Activated CD4-positive, alpha-beta T cell treated with anti-CD3 and anti-CD28 coated beads, Interleukin-2, amount 10 ng/mL, durations not matched to agents 24 days and 14 days (primary cell): ENCODE measurements around the gene CHST13. TPM values are rescaled to one million over a fixed set of nuclear protein-coding genes. Genes with fewer than 3 reads are reported as not detected.

Experiments
- DNase-seq: peaks from one replicate; pipeline ENCODE4 v3.0.0; 2022
- H3K27ac Mint-ChIP-seq: one replicate; pipeline ENCODE4 v1.8.0; 2022; ENCODE audit warnings: mild to moderate bottlenecking, mixed read lengths
- H3K27me3 Mint-ChIP-seq: one replicate; pipeline ENCODE4 v1.8.0; 2022; ENCODE audit warnings: mixed read lengths
- H3K36me3 Mint-ChIP-seq: one replicate; pipeline ENCODE4 v1.8.0; 2022; ENCODE audit warnings: low read depth, mild to moderate bottlenecking, mixed read lengths
- H3K4me1 Mint-ChIP-seq: one replicate; pipeline ENCODE4 v1.8.0; 2021; ENCODE audit warnings: mixed read lengths
- H3K4me3 Mint-ChIP-seq: one replicate; pipeline ENCODE4 v1.8.0; 2022; ENCODE audit warnings: mild to moderate bottlenecking, moderate library complexity, mixed read lengths
- H3K9me3 Mint-ChIP-seq: one replicate; pipeline ENCODE4 v1.8.0; 2021; ENCODE audit warnings: mixed read lengths
- intact Hi-C: fragments of 100-400 bp; cut with micrococcal nuclease; formaldehyde crosslinking; loops from one replicate; pipeline ENCODE4 v1.15.1; 2023
- total RNA-seq: library from RNA; stranded (reverse); gene quantifications from 2 replicates; pipeline ENCODE4 v1.2.3, GENCODE V29; 2022

The CHST13 gene
- not detected in 2 replicates for total RNA-seq

GRCh38 chr3:126523745-126524428 is at the start of gene CHST13:
CHST13 (plus strand) TSS chr3:126524155; CDS start chr3:126524333, 178 bp downstream.
- Mint-ChIP-seq H3K4me1 (no peaks in the 10 kb centered on the region), H3K27ac (no peak within 1 kb of the TSS), H3K9me3 (no peaks in the 10 kb centered on the region), H3K4me3 (no peak within 1 kb of the TSS), H3K27me3 (peaks cover 15% of the 10 kb centered on the region), H3K36me3 (no peaks in the 10 kb centered on the region)
- no peak for DNase-seq
- intact Hi-C loops, result loop anchor here (2.0 kb wide), 1 partner anchor 931 kb away; no protein-coding TSS in a partner anchor

DNA sequence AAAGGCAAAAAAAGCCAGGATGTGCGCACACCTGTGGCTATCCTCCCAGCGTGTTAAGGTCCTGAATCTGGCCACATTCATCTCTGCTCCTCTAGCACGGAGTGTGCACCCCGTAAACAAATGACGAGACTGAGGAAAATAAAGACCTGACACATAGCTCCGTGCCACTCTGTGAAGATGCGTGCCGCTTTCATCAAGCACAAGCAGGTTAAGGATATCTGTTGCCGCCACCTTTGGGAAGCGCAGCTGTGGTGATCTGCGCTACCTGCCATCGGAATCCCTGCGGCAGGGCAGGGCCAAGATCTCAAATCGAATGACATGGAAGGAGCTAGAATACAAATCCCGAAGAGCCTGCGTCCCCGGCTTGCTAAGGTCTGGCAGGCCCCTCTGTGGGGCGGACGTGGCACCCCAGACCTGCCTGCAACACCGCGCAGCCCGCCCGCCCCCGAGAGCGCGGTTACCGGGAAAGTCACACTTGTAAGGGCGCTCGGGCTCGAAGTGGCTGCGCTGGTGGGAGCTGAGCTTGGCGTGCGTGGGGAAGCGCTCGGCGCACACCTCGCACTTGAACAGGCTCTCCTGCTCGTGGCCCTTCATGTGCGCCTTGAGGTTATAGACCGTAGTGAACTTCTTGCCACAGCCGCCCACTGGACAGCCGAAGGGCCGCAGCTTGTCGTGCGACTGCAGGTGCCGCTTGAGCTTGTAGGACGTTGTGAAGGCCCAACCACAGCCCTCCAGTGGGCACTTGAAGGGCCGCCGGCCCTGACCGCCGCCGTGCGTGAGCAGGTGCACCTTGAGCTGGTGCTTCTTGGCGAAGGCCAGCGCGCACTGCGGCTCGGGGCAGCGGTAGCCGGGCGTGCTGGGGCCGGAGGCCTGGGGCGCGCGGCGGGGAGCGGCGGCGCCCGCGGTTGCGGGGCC is 49.2 kb upstream of the CHST13 start:
- peak overlapping the region; percentile 93 for H3K27ac Mint-ChIP-seq
- no peaks in the 10 kb centered on the region for H3K9me3 Mint-ChIP-seq
- H3K4me3 Mint-ChIP-seq, result peak overlapping the region; percentile 95
- intact Hi-C loops, result loop anchor here (1.0 to 10.0 kb wide), 8 partner anchors 117 to 1640 kb away; partner anchors contain the start of genes KLF15, OSBPL11, PLXNA1 and SEC61A1
- H3K4me1 Mint-ChIP-seq, result peaks cover 30% of the 10 kb centered on the region
- DNase-seq, result peak; percentile 80
- peaks cover 35% of the 10 kb centered on the region for H3K36me3 Mint-ChIP-seq
- H3K27me3 Mint-ChIP-seq, result peaks cover 3% of the 10 kb centered on the region

GRCh38 chr3:126475413-126476114 is 48.4 kb upstream of the CHST13 start, which contains the start of gene ZXDC:
ZXDC (minus strand) TSS chr3:126475891; CDS start chr3:126475865, 26 bp downstream.
- peak; percentile 97 for DNase-seq
- peak within 1 kb of the TSS; percentile 93 for H3K27ac Mint-ChIP-seq
- intact Hi-C loops, result loop anchor here (1.0 to 10.0 kb wide), 8 partner anchors 118 to 1639 kb away; partner anchors contain the start of genes KLF15, OSBPL11, PLXNA1 and SEC61A1

DNA sequence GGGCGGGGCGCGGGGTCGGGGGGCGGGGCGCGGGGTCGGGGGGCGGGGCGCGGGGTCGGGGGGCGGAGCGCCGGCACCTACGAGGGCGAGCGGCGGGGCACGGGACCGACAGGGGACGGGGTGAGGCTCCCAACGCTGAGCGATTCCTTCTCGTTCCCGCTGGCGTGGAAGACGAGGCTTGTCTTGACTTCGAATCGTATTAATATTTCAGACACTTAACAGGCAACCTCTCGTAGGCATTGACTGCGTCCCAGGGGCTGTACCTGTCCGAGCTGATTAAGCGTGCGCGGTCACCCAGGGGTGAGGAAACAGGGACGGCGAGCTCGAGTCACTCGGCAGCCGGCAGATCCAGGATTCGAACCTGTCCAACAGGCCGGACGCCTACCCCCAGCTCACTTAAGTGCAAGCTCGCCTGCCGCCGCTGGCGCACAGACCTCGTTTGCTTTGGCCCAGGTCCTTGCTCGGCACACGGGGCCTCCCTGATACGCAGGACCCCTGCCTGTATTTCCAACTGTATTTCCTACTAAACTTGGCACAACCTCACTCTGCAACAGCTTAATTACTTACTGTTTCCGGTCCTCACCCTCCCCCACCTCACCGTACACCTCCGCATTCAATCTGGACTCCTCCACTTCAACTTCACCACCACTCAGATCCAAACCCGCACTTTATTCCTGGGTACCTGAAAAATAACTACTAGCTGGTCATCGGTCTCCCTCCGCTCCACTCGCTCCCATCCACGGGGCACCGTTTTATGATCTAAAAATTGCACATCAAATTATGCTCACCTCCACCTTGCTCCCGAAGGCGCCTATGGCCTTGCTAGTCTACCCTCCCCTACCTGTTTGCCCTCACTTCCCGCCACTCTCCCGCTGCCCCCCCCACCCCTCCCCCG is 47.5 kb upstream of the CHST13 start:
- peak overlapping the region; percentile 86 for H3K4me3 Mint-ChIP-seq
- H3K9me3 Mint-ChIP-seq, result no peaks in the 10 kb centered on the region
- peaks cover 21% of the 10 kb centered on the region for H3K36me3 Mint-ChIP-seq
- DNase-seq, result no peak
- peak overlapping the region; percentile 67 for H3K27ac Mint-ChIP-seq
- H3K27me3 Mint-ChIP-seq, result peaks cover 3% of the 10 kb centered on the region
- intact Hi-C loops, result loop anchor here (5.0 to 10.0 kb wide), 7 partner anchors 394 to 1638 kb away; partner anchors contain the start of genes OSBPL11, PLXNA1, SEC61A1 and SLC41A3
- peaks cover 29% of the 10 kb centered on the region for H3K4me1 Mint-ChIP-seq

More at GRCh38 chr3:126475413-126476114, 48.4 kb upstream of the CHST13 start, which contains the start of gene ZXDC:
- Mint-ChIP-seq H3K27me3 (peaks cover 3% of the 10 kb centered on the region), H3K4me3 (peak within 1 kb of the TSS; percentile 95), H3K4me1 (peaks cover 29% of the 10 kb centered on the region), H3K9me3 (no peaks in the 10 kb centered on the region), H3K36me3 (peaks cover 29% of the 10 kb centered on the region)

DNA sequence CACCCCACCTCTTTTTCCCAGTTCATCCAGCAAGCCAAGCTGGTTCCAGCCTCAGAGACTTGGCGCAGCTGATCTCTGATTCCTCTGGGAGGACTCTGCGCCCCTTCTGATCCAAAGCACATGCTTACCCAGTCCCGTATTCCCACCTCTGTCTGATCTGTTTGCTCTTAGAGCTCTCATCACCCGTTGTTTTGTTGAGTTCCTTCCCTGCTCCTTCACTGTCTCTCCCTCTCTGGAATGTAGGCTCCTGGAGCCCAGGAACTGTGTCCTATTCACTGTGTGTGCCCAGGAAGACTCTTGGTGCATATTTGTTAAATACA is 46.9 kb upstream of the CHST13 start:
- H3K9me3 Mint-ChIP-seq, result no peaks in the 10 kb centered on the region
- peaks cover 20% of the 10 kb centered on the region for H3K36me3 Mint-ChIP-seq
- peaks cover 29% of the 10 kb centered on the region for H3K4me1 Mint-ChIP-seq
- no peak for DNase-seq
- peaks cover 3% of the 10 kb centered on the region for H3K27me3 Mint-ChIP-seq
- peak overlapping the region; percentile 32 for H3K27ac Mint-ChIP-seq
- H3K4me3 Mint-ChIP-seq, result peak overlapping the region; percentile 86
- intact Hi-C loops, result loop anchor here (5.0 to 10.0 kb wide), 7 partner anchors 395 to 1638 kb away; partner anchors contain the start of genes OSBPL11, PLXNA1, SEC61A1 and SLC41A3

DNA sequence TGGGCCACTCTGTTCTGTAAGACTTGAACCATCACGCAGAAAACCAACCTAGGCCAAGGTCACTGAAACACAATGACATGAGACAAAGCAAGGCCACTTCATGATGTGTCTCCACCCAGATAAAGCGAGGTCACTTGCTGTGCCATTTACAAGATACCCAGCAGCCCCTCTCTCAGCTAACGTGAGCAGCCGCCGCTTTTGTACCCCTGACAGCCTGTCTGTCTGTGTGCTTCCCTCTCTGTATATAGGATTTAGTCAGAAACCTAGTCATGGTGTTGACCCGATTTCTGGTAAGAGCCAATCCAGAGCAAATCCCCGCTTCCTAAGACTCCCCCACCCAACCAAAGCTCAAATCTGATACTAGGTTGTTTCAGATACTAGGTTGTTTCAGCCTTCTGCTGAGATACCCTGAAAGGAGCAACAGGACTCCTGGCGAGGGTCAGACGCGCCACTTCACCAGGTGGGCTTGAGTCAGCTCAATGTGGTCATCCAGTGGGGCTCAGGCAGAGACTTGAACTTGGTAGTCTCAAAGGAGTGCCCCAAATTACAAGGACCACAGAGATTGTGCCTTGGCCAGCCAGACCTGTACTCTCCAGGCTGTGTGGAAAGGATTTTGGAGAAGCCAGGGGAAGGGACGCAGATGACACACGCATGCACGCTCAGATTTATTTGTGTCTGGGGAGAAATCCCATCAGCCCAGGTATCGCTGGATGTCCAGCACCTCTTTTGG is 45.2 kb upstream of the CHST13 start:
- Mint-ChIP-seq H3K4me1 (peaks cover 13% of the 10 kb centered on the region), H3K4me3 (no peak overlapping the region), H3K27me3 (peaks cover 3% of the 10 kb centered on the region), H3K36me3 (peaks cover 3% of the 10 kb centered on the region), H3K9me3 (no peaks in the 10 kb centered on the region), H3K27ac (no peak overlapping the region)
- DNase-seq, result no peak
- intact Hi-C loops, result loop anchor here (5.0 to 10.0 kb wide), 7 partner anchors 396 to 1636 kb away; partner anchors contain the start of genes OSBPL11, PLXNA1, SEC61A1 and SLC41A3

- Mint-ChIP-seq H3K4me1 (peaks cover 6% of the 10 kb centered on the region), H3K27me3 (peaks cover 3% of the 10 kb centered on the region), H3K4me3 (no peak overlapping the region), H3K9me3 (no peaks in the 10 kb centered on the region), H3K36me3 (no peaks in the 10 kb centered on the region), H3K27ac (no peak overlapping the region)
- no peak for DNase-seq
- intact Hi-C loops, result loop anchor here (5.0 to 10.0 kb wide), 7 partner anchors 397 to 1635 kb away; partner anchors contain the start of genes OSBPL11, PLXNA1, SEC61A1 and SLC41A3
Measured at GRCh38 chr3:126479642-126480041, 44.3 kb upstream of the CHST13 start.

GRCh38 chr3:126480206-126480605 is 43.7 kb upstream of the CHST13 start:
- Mint-ChIP-seq H3K4me1 (peaks cover 6% of the 10 kb centered on the region), H3K27ac (no peak overlapping the region), H3K27me3 (peaks cover 3% of the 10 kb centered on the region)

DNA sequence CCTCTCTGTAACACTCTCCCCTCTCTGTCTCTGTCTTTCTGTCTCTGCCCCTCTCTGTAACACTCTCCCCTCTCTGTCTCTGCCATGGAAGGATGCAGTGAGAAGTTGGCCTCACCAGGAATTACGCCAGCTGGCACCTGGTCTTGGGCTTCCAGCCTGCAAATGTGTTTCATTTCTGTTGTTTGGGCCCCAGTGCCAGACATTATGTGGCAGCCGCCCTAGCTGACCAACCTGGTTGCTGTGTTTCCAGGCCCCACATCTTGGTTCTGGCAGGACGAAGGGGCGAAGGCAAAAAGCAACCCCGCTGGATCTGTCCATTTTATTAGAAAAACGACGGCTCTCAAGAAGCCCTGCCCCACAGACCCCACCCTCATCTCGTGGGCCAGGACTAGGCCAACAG is 43.1 kb upstream of the CHST13 start:
- intact Hi-C loops, result no loop called here
- DNase-seq, result no peak
- Mint-ChIP-seq H3K27me3 (peaks cover 3% of the 10 kb centered on the region), H3K27ac (no peak overlapping the region), H3K4me3 (no peak overlapping the region), H3K36me3 (no peaks in the 10 kb centered on the region), H3K9me3 (no peaks in the 10 kb centered on the region), H3K4me1 (peaks cover 6% of the 10 kb centered on the region)

More at GRCh38 chr3:126480206-126480605, 43.7 kb upstream of the CHST13 start:
- Mint-ChIP-seq H3K4me3 (no peak overlapping the region), H3K9me3 (no peaks in the 10 kb centered on the region), H3K36me3 (no peaks in the 10 kb centered on the region)
- intact Hi-C loops, result no loop called here
- DNase-seq, result no peak

DNA sequence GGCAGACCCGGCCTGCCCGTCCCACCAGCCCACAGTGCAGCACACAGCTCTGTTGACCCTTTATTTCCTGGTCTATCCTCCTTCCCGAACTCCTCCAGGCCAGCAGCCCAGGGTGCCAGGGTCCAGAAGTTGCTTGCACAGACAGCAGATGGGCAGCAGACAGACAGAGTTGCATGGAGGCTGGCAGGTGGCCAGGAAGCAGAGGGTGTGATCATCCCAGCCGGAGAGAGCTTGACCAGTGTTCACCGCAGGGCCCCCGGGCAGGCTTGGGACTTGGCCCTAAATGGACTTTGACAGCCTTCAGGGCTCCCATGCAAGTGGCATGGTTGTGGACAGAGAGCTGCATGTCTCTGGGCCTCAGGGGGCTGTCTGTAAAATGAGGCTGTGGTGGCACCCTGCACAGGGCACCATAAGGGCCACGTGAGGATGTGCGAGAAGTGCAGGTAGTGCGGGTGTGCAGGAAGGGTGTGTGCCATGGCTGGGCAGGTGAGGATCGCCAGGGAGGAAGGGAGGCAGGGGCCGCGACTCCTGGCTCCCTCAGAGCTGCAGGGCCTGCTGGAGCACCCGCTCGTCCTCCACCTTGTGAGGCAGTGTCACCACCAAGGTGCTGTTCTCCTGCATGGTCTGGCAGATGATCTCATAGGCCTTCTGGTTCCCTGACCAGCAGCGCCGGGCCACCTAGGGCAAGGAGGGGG is 42.0 kb upstream of the CHST13 start:
- Mint-ChIP-seq H3K4me3 (no peak overlapping the region), H3K27me3 (peaks cover 3% of the 10 kb centered on the region), H3K4me1 (peaks cover 10% of the 10 kb centered on the region), H3K9me3 (no peaks in the 10 kb centered on the region), H3K36me3 (no peaks in the 10 kb centered on the region), H3K27ac (peak overlapping the region; percentile 20)
- no peak for DNase-seq
- intact Hi-C loops, result no loop called here

- Mint-ChIP-seq H3K27ac (no peak overlapping the region), H3K27me3 (no peaks in the 10 kb centered on the region), H3K36me3 (no peaks in the 10 kb centered on the region), H3K4me1 (peaks cover 10% of the 10 kb centered on the region), H3K4me3 (no peak overlapping the region), H3K9me3 (no peaks in the 10 kb centered on the region)
- intact Hi-C loops, result no loop called here
- no peak for DNase-seq
Measured at GRCh38 chr3:126482503-126483255, 41.3 kb upstream of the CHST13 start.
